NCI-H345 treated with DMSO at 0.1 percent for 48 hours (cell line): ENCODE data around the gene HMG20B.

Source experiments
- DNase-seq: peaks from one replicate; lab custom pipeline; 2025; ENCODE audit not compliant: unreplicated experiment; lab: John Stamatoyannopoulos, UW

Gene HMG20B

GRCh38 chr19:3618811-3619630, 46.3 kb downstream of the HMG20B start:
- DNase-seq: no peak

GRCh38 chr19:3619631-3620012, 46.9 kb downstream of the HMG20B start:
- DNase-seq: no peak

DNA sequence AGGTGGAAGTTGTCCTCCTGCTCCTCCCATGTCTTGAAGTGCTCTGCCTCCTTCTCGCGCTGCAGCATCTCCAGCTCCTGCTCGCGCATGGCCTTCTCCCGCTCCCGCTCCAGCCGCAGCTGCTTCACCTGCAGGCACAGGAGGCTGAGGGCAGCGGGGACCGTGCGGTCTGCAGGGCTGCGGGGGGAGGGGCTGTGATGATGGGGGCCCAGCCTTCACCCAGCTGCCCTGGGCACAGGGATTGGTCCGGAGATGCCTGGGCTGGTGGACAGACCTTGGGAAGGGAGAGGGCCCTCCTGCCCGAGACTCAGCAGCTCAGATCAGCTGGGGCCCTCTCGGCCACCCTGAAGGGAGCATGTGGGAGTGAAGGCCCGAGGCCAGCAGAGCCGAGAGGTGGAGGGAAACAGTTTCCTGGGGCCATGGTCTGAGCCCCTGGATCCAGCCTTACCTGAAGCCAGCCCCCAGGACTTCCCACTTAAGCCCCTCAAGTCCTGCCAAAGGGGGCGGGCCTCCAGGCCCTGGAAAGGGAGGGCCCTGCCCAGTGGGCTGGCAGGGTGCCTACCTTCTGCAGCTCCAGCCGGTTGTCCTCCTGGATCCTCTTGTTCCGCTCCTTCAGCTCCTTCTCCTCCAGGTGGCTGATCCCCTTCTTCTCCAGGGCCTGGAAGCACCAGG, 47.5 kb downstream of the HMG20B start:
- DNase-seq: no peak

- DNase-seq: no peak
Observed at GRCh38 chr19:3620817-3621547, 48.2 kb downstream of the HMG20B start.

DNA sequence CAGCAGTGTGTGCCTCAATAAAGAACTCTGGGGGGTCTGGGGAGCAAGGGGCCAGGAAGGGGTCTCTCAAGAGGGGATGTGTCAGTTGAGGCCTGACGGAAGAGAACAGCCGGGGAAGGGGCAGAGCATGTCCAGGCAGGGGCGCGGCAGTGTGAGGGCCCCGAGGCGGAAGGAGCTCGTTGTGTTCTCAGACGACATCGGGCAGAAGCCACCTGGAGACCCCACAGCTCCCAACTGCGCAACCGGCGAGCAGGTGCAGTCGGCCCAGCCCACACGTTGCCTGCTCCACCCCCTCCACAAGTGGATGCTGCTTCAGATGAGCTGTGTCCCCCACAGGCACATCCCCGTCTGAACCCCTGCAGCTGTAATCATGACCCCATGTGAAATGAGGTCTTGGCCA, 48.9 kb downstream of the HMG20B start:
- DNase-seq: no peak

DNA sequence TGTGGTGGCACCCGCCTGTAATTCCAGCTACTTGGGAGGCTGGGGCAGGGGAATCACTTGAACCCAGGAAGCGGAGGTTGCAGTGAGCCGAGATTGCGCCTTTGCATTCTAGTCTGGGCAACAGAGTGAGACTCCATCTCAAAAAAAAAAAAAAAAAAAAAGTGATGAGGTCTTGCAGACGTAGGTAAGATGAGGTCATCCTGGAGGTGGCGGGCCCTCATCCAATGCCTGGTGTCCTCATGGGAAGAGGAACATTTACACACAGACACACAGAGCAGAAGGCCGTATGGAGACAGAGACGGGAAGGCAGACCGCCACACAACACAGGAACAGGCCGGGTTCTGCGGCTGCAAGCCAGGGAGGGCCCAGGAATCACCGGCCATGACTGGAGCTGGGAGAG, 49.5 kb downstream of the HMG20B start:
- DNase-seq: no peak

- DNase-seq: no peak
Observed at GRCh38 chr19:3623716-3624115, 51.0 kb downstream of the HMG20B start.

GRCh38 chr19:3625996-3626472, 53.3 kb downstream of the HMG20B start:
- no peak for DNase-seq

GRCh38 chr19:3626473-3627350, 54.0 kb downstream of the HMG20B start, which contains the start of gene CACTIN:
Gene CACTIN, minus strand, starts transcription at chr19:3626790. Its CDS starts 28 bp downstream, at chr19:3626762.
- DNase-seq: peak; percentile 90

GRCh38 chr19:3627351-3627723, 54.6 kb downstream of the HMG20B start:
- DNase-seq: no peak
